NCI-H1092 (cell line): ENCODE measurements around the gene ZDHHC19.
"Not testable (repeated sequence)": the region's sequence is repeated elsewhere in the genome, so short reads cannot be mapped to it uniquely, and the experiment has no call there.

Experiments used
- DNase-seq: peaks from one replicate; lab custom pipeline; 2025; lab: John Stamatoyannopoulos, UW

The ZDHHC19 gene

DNA sequence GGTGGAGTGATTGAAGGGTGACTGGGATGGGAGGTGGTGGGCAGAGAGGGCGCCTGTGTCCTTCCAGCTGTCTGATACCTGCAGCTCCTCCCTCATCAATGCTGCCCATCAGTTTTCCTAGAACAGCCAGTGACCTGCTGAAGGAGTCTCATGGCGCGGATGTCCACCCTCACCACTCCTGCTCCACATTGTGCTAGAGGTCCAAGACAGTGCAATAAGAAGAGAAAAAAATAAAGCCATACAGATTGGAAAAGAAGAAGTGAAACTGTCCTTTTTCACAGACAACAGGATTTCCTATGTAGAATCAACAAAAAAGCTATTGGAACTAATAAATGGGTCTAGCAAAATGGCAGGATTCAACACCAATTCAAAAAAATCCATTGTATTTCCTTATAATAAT is 7.4 kb downstream of the ZDHHC19 start:
- DNase-seq: no peak

DNA sequence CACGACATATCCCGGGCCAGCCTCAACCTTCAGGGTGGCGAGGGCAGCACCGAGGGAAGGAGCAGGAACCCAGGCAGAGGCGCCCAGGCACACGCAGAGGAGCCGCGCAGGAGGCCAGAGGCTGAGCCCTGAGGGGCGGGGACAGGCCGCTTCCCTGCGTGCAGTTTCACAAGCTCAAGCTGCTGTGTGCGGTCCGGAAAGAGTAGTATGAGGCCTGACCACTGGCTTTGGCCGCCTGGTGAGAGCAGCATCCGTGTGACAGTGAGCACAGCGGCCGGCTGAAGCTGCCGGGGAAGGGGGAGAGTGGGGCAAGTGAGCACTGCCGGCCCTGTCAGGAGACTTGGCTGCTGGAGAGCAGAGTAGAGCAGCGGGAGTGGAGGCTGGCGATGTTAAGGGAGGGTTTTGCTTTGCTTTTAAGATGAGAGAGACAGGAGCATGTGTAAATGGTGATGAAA is 8.7 kb downstream of the ZDHHC19 start:
- DNase-seq: no peak

DNA sequence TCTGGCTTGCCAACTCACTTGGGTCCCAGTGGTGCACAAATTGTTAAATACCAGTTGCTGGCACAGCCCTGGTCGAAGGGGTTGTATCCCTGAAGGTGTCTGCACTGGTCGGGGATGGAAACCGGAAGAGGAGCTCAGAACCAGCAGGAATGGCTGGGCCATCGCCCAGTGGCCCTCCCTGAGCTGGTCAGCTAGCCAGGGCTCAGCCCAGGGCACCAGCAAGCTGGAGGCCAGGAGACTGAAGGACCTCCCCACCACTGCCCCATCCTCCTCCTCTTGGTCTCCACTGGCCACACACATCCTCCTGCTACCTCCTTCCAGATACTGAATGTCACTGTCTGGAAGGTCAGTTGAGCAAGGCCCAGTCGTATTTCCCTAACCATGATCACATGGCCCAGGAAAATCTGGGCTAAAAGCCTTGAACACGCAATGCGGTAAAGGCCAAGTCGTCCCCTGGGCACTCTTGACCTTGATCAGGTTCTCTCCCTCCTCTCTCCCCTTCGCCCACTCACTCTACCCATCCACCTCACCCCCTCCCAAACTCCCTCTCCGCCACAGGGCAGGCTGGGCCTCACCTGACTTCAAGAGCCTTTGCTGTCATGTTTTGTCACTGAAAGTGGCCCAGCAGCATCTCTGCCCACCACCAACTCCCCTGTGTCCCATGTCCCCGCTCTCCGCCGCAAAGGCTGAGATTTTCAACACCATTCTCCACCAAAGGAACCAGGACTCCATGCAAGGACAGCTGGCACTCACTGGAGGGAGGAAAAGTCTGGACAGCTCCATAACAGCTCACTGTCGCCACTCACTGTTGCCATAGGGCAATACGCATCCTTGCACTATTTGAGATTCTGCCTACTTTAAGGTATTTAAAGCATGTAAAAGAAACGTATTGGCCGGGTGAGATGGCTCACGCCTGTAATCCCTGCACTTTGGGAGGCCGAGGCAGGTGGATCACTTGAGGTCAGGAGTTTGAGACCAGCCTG is 12.1 kb downstream of the ZDHHC19 start:
- no peak for DNase-seq

DNA sequence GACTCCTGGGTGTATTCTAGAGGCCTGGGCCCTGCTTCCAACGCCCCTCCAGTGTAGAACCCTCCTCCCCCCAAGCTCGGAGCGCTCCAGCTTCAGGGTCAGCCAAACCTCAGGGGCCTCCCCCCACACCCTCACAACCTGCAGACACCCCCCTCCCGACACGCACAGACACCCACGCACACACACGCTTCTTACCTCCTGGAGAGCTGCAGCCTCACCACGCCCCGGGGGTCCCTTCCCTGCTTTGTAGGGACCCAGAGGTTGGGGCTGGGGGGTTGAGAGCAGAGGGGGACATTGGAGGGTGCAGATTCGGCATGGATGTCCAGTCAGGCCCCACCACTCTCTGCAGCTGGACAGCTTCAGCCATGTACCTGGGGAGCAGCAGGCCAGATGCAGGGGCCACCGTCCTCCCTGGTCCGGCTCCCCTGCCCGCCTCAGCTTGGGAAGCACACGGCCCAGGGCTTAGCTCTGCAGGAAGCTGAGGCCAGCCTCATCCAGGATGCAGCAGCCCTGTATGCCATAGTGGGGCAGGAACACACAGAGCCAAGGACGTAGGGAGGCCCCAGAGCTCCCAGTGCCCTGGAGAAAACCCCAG is 13.0 kb downstream of the ZDHHC19 start:
- DNase-seq: no peak

DNA sequence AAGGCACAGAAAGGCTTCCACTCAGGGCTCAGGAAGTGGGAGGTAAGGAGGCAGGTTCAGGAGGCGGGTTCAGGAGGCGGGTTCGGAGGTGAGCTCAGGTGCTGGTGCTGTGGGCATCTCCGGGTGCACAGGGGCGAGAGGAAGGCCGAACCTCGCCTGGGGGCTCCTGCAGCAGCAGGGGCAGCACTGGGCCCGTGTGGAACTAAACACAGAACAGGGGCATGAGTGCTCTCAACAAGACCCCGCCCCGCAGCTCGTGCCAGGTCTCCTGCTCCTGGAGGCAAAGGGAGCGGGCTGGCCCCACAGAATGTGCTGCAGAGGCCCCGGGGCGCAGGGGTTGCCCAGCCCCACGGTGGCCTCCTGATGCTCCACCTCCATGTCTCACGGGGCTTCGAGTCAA is 13.7 kb downstream of the ZDHHC19 start:
- DNase-seq: no peak

DNA sequence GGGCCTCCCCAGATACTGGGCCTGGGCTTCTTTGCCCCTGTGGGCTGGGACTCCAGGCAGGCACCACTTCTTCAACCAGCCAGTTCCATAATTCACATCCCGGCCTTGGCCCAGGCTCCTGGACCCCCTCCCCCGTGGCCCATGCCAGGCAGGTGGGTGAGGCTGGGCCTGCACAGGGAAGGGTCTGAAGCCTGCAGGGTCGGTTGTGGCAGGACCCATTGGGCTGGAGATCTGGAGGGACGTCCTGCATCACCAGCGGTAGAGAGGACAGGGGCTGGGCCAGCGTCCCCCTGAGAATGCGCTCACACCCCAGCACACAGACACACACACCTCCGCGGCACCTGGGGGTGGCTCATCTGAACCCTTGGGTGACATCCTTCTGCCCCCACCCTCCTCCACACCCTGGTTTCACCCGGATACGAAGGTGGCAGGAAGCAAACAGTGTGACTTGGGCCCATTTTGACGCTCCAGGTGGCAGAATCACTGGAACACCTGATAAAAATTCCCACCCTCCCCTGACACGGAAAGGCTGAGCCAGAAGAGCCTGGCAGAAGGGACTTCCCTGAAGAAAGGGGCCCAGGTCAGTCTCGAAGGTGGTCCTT is 15.4 kb downstream of the ZDHHC19 start:
- no peak for DNase-seq

DNA sequence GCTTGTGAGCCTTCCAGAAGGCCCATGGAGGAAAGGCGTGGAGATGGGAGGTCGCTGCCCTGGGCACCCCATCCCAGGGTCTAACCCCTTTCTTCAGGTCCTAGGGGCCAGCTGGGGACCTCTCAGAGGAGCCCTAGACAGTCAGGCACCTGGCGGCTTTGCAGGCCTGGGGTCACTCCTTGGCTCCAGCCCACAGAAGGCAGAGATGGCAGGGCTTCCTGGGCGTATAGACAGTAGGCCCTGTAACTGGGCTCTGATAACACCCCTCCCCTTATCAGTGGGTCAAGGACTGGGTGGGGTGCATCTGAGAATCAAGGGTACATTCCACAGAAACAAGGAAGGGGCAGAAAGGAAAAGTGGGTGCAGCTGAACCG is 16.7 kb downstream of the ZDHHC19 start:
- no peak for DNase-seq

DNA sequence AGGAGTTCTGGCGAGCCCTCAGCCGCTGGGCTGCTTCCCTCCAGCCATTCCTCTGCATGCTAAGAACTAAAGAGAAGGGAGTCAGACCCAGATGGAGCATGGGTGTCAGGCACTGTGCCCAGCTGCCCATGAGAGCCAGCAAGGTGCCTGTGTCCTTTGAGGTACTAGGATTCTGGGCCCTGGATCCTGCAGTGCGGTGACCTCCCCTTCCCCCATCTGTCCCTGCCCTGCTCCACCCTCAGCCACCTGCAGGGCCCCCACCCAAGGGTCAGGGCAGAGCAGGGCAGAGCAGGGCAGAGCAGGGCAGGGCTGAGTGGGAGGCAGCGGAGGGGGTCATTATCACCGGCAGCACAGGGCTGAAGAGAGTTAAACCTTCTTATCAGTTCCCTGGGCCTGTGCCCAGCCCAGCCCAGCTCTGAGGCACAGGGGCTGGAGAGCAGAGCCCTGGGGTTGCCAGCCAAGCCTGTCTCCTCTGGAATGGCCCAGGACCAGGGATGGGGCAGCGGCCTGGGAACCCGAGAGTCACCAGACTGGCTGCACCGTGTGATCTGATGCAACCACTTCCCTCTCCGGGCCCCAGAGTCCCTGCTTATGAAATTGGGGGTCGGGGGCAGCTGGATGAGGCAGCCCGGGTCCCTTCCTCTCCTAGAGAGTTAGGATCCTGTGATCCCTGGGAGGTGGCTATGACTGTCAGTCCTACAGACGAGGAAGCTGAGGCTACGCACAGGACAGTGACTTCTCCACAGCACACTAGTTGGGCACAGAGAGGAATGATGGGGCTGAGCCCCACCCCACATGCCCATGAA is 17.3 kb downstream of the ZDHHC19 start:
- no peak for DNase-seq

DNA sequence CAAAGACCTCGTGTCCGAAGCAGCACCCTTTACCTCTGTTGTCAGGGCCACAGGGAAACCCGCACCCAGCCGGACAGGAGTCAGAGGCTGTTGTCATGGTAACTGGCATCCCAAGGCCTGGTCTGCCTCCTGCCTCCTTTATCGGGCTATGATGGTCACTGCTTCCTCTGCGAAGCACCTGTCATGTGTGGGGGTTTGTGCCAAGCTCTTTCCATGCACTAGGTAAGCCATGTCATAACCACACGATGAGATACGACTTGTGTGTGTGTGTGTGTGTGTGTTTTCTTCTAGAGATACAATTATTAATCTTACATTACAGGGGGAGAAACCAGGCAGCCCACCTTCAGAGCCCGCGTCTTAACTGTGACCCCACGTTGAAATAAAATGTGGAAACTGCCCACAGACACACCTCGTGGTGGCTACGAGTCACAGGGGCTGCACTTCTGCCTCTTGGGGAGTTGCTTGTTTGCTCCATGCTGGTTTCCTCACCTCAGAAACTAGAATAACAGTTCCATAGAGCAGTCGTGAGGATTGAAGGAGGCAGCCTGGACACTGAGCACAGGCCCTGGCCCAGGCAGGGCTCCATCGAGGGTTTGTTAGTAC is 18.0 kb downstream of the ZDHHC19 start:
- no peak for DNase-seq

DNA sequence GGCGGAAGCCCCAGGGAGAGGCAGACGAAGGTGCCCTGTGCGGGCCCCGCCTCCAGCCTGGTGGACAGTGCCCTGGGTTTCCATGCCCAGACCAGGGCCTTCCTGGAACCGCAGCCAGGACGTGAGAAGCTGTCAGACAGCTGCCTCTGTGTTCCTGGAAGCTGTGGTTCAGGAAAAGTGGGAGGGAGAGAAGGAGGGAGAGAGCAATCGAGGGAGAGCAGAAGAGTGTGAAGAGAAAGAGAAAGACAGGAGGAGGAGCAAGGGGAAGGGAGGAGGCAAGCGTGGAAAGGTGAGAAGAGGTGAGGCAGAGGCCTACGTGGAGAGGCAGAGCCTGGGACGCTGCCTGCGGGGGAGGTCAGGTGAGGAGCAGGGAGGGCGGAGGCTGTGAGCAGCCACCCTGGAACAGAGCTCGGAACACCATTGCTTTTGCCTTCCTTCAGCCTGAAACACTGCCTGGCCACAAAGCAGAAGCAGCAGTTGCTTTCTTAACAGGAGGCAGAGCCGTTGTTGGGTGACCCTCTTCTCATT is 18.6 kb downstream of the ZDHHC19 start:
- no peak for DNase-seq

DNA sequence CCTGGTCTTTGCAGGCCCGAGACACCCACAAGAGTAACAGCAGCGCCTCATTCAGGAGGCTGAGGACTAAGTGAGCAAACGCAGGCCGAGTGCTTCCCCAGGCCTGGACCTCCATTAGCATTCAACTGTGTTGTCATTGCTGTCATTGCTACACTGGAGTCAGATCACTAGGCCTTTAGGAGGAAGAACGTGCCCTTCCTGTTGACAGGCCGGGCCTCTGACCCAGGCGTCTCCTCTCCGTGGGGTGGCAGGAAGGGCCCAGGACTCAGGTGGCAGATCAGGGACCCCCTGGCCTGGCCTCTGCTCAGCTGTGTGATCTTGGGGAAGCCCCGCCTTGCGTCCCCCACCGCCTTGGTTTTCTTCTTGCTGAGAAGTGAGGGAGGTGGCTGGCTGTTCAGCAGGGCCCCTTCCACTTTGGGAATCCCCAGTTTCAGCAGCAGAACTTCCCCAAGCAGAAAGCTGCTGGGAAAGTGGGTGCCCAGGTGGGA is 19.1 kb downstream of the ZDHHC19 start:
- no peak for DNase-seq

DNA sequence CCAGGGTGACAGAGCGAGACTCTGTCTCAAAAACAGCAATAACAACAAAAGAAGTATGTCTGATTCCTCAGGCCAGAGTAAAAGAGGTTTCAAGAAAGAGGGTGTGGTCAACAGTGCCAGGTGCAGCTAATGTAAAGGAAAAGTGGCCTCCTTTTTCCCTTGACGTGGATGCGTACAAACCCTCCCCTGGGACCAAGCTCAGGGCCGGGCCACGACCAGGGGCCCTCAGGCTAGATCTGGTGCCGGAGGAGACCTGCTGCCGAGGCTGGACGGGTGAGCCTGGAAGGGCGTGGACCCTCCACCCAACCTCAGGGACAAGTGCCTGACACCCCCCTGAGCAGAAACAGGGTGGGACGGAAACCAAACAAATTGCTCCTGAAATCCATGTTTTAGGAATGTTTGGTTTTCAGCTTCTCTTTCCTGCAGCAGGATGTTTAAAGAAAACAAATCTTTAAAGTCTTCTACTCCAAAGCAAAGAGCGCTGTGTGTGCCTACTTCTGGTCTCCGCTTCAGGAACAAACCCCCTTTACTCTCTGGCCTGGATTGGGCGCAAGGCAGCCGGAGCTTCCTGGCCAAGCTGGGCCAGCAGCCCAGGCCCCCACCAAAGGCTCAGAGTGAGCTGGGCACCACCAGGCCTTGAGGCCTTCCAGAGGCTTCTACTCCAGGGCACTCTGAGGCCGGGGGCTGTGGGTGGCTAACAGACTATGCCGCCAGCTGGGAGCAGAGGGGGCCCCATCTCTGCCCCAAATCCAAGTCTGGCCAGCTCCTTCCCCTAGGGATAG is 21.4 kb downstream of the ZDHHC19 start:
- DNase-seq: no peak

DNA sequence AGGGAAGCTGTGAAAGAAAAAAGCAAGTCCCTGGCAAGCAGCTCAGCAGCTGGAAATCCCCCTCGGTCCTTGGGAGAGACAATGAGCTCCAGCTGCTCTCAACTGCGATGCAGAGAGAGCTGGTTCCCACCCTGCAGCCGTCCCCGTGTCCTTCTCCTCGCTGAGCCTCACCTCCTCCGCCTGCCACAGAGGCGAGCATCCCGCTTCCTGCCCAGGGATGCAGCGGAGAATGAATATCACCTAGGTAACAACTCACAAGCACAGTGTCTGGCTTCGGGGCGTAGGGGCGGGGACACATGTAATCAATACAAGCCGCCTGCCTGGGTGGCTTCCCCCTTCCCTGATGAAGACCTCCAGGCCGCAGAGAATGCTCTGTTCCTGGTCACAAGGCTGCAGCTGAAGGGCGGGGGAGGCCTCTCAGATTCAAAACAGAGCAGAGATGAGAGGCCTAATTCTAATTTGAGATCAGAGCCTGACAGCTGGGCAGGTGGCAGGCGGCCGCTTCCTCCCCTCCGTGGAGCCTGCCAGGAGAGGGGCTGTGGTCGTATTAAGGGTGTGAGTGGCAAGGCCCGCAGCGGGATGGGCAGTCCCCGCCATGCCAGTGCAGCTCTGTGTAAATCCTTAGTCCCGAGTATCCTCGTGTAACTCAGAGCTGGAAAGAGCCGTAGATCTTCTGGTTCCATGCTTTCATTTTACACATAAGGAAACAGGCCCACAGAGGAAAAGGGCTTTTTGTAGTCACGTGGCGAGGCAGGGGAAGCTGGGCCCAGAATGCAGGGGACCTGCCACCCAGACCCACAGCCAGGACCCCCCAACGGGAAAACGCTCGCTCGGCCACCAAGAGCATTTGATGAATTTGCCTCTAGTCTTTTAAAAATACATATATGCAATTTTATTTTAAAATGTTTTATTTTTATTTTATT is 24.3 kb downstream of the ZDHHC19 start:
- peak; percentile 74 for DNase-seq

DNA sequence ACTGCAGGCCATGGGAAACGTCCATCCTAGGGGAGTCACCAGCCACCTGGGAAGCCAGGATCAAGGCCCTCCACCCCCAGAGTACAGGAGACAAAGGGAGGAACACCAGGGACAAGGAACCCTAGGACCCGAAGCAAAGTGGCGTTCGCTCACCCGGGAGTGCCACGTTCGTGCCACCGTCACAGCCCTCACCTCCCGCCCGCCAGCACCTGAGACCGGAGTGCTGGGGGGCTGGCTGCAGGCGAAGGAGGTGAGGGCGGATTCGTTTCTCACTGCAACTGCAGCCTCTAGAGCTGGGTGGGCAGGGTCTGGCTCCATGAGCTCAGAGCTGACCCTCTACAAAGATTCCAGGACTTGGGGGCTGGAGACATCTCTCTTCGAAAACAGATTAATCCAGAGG is 26.3 kb downstream of the ZDHHC19 start:
- DNase-seq: no peak

DNA sequence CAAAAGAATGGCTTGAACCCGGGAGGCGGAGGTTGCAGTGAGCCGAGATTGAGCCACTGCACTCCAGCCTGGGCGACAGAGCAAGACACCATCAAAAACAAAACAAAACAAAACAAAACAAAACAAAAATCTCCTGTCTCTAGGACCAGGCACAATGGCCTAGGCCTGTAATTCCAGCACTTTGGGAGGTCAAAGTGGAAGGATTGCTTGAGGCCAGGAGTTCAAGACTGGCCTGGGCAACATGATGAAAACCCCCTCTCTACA is 27.1 kb downstream of the ZDHHC19 start:
- DNase-seq: not testable (repeated sequence)

DNA sequence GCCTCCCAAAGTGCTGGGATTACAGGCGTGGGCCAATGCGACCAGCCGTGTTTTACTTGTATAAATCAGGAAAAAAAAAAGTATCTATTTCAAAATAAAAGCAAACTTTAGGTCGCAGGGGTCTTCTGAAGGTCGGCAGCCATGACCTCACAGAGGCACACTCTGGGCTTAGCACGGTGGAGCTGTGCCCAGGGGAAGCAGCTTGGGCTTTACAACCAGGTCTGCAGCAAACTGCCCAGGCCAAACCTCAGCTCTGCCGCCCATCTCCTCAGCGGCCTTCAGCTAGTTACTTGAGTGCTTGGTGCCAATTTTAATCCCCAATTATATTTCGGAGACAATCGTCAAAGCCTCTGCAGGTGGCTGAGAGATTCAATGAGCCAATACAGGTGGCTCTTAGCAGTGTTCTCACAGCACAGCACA is 30.1 kb downstream of the ZDHHC19 start:
- DNase-seq: no peak

DNA sequence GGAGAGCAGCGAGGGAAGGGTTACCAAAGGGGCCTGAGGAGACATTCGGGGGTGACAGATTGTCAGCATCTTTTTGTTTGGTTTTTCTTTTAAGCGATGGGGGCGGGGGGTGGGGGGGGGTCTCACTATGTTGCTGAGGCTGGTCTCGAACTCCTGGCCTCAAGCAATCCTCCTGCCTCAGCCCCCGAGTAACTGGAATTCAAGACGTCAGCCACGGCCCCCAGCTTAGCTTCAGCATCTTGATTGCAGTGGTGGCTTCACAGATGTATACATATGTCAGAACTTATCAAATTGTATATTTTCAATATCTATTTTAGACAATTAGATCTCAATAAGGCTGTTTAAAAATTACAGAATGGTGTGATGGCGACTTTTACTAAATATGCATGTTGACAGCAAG is 30.9 kb downstream of the ZDHHC19 start:
- no peak for DNase-seq

DNA sequence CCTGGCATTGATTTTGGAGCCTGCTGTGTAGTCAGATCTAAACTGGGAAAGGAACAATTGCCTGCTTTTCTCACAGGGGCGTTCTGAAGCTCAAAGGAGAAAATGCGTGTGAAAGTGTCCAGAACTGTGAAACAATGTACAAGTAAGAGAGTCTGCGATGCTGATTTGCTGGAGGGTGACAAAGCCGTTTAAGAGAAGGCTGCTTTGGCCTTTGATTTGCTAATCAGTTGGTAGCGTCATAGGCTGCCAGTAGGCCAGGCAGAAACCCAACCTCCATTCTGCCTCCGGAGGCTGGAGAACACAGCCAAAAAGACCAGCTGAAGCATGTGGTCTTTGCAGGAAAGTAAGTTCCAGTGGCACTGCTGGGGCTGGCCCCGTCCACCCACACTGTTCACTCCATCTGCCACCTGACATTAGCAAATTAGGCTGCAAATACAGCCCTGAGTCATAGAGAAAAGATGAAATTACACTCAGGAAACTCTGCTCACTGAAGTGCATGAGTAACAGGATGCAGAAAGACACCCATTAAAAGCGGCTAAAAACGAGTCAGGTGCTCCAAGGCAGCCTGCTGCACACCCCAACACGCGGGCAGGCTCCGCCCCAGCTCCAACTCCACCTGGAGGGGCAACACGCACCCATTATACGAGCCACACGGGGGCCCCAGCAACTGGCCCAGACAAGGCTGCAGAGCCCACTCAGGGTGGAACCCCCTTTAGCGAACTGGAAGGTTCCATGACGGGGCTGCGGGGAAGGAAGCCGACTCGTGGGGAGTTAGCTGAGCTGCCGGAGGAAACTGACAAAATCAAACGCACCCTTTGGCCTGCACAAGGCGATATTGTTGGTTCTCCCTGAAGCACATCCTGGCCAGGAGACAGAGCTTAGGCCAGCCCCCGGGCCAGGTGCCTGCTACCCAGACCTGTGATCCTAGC is 31.6 kb downstream of the ZDHHC19 start:
- peak; percentile 40 for DNase-seq

DNA sequence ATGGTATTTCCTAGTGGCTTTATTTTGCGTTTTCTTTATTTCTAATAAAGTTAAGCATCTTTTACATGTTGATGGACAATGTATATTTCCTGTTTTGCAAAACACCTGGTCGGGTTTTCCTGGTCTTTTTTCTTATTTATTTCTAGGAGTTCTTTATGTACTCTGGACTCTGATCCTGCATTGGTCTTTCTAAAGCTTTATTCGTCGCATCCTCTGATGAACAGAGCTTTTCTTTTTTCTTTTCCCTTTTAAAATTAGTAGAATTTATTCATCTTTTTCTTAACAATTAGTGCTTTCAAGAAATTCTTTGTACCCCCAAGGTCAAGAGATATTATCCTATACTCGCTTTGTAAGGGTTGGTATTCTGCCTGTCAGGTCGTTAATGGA is 32.2 kb downstream of the ZDHHC19 start:
- DNase-seq: no peak
